ENCODE measurements around the gene NPEPL1.

DNA sequence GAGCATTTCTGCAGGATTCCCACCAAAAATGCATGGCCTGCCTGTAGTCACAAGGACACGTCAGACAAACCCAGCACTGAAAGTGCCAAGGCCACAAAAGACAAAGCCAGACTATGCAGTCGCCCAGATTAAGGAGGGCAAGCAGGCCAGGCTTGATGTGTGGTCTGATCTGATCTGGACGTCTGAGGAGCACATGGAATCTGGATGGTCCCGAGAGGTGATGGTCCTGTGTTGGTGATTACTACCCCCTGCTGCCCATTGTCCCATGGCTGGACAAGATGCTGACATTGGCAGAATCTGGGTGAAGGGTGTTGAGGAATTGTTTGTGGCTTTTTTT, 17.1 kb downstream of the NPEPL1 start:
- no peak for TF ChIP-seq POLR2AphosphoS5 (IDR thresholded peaks at IDR 0.05)
- TF ChIP-seq, protein P1, sequence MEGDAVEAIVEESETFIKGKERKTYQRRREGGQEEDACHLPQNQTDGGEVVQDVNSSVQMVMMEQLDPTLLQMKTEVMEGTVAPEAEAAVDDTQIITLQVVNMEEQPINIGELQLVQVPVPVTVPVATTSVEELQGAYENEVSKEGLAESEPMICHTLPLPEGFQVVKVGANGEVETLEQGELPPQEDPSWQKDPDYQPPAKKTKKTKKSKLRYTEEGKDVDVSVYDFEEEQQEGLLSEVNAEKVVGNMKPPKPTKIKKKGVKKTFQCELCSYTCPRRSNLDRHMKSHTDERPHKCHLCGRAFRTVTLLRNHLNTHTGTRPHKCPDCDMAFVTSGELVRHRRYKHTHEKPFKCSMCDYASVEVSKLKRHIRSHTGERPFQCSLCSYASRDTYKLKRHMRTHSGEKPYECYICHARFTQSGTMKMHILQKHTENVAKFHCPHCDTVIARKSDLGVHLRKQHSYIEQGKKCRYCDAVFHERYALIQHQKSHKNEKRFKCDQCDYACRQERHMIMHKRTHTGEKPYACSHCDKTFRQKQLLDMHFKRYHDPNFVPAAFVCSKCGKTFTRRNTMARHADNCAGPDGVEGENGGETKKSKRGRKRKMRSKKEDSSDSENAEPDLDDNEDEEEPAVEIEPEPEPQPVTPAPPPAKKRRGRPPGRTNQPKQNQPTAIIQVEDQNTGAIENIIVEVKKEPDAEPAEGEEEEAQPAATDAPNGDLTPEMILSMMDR (IDR thresholded peaks at IDR 0.05): no peak
- TF ChIP-seq EP300 (IDR thresholded peaks at IDR 0.05): no peak
